RPMI8226 (cell line): ENCODE results near the gene IGF2.
A peak's percentile ranks its signal among the peaks of the same experiment; 100 is the strongest.
"Not testable (repeated sequence)": the region's sequence is repeated elsewhere in the genome, so short reads cannot be mapped to it uniquely, and the experiment has no call there.

Experiments used
- DNase-seq: peaks from one replicate; pipeline ENCODE4 v3.0.0-alpha.2; 2015

The IGF2 gene

GRCh38 chr11:2136209-2136951 lies 2.8 kb downstream of the IGF2 start:
- DNase-seq, result no peak

GRCh38 chr11:2135648-2136201 lies 3.5 kb downstream of the IGF2 start:
- DNase-seq, result no peak

- DNase-seq, result no peak
Measured at GRCh38 chr11:2135018-2135569, 4.1 kb downstream of the IGF2 start.

- DNase-seq, result peak; percentile 29
Measured at GRCh38 chr11:2134022-2135010, 4.9 kb downstream of the IGF2 start.

- DNase-seq, result no peak
Measured at GRCh38 chr11:2133241-2134021, 5.8 kb downstream of the IGF2 start.

GRCh38 chr11:2132874-2133240 lies 6.3 kb downstream of the IGF2 start:
- no peak for DNase-seq

GRCh38 chr11:2132246-2132645 lies 6.9 kb downstream of the IGF2 start:
- DNase-seq, result no peak

- DNase-seq, result no peak
Measured at GRCh38 chr11:2131371-2132236, 7.6 kb downstream of the IGF2 start.

GRCh38 chr11:2130881-2131352 lies 8.3 kb downstream of the IGF2 start:
- DNase-seq, result no peak

GRCh38 chr11:2129699-2130366 lies 9.4 kb downstream of the IGF2 start:
- no peak for DNase-seq

GRCh38 chr11:2129308-2129698 lies 9.9 kb downstream of the IGF2 start:
- no peak for DNase-seq

- DNase-seq, result no peak
Measured at GRCh38 chr11:2128511-2129307, 10.5 kb downstream of the IGF2 start.

GRCh38 chr11:2128130-2128510 lies 11.1 kb downstream of the IGF2 start:
- DNase-seq, result no peak

GRCh38 chr11:2127482-2128129 lies 11.6 kb downstream of the IGF2 start:
- DNase-seq, result no peak

- no peak for DNase-seq
Measured at GRCh38 chr11:2126520-2127085, 12.6 kb downstream of the IGF2 start.

- DNase-seq, result not testable (repeated sequence)
Measured at GRCh38 chr11:2124736-2125484, 14.3 kb downstream of the IGF2 start.

- no peak for DNase-seq
Measured at GRCh38 chr11:2123628-2123960, 15.6 kb downstream of the IGF2 start.

- DNase-seq, result peak; percentile 35
Measured at GRCh38 chr11:2122907-2123627, 16.1 kb downstream of the IGF2 start.
